Activated T-cell treated with anti-CD3 and anti-CD28 coated beads for 48 hours (primary cell): ENCODE data around the gene DPF3.

Experiments
- DNase-seq: peaks from one replicate; pipeline ENCODE4 v3.0.0-alpha.2; 2020; ENCODE audit warnings: low read depth

DPF3 gene

DNA sequence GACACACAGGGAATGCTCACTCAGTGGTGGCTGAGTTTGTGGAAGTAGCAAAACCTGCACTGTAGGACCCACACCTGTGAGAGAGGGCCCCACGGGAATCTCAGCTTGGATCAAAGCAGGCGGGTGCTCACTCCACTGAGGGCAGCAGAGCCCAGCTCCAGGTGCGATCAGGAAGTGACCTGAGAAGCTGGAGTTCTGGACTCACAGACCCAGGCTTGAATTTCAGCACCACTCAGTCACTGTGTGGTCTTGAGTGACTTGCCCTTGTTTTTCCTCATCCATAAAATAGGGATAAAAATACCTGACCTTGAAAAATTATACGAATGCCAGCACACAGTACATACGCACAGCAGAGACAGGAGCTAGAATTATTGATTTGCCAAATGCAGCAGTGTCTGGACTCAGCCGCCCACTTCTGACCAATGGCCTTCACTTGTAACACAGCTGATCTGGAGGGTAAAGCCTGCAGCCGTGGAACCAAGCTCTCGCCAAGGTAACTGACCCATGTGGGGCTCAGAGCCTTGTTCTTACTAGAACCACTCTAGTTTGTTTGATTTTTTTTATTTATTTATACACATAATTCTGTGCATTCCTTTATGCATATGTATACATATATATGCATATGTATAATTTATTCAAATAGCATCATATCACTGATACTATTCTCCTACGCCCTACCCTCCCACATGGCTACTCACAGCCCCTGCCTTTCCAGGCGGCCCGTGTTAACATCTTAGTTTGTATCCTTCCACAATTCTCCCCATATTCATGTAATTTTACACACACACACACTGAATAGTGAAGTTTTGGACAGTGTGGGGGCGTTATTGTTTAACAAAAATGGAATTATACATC lies 53.9 kb downstream of the DPF3 start:
- DNase-seq: no peak

DNA sequence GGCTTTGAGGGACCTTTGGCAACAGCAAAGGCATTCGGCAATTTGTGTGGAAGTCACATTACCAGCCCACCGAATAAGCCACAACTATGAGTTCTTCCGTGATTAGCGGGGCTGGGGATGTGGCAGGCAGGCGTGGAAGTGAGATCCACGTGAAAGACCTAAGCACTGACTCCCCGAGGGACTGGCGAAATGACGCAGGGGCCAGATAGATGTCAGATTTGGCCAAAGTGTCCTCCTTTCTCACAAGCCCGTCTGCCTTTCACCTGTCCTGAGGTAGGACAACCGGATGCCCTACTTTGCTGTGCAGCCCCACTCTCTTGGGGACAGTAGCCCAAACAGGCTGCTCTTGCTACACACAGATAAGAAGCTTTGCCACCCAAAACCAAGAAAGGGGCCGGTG lies 54.5 kb downstream of the DPF3 start:
- no peak for DNase-seq

DNA sequence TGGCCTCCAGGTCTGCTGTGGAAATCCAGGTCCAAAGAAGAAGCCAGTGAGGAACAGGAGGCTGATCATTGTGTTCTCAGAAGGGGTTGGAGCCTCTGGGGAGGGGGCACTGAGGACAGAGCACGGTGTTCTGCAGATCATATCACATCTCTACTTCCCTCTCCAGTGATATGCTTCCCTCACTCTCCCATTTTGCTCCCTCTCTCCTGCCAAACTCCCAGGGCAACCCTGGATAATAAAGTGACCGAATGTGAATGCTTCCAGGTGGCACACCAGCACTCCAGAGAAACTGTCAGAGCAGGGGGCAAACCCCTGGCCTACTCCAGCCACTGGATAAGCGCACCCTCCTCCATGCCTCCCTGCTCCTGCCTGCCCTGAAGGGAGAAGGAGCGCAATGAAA lies 57.8 kb downstream of the DPF3 start:
- DNase-seq: no peak

DNA sequence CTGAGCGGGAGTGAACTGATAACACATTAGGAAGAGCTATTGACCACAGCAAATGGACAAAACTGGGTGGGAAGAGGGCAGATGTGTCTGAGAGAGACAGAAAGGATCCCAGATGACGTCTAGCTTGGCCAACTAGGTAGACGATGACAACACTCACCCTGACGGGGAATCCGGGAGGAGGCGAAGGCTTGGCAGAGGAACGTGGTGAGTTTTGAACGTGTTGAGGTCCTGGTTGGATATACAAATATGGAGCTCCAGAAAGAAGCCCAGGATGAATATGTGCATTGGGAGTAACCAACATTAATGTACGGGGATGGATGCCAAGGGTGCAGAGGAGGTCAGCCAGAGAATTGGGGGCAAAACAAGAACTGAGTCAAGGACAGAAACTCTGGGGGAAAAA lies 60.7 kb downstream of the DPF3 start:
- DNase-seq: no peak

DNA sequence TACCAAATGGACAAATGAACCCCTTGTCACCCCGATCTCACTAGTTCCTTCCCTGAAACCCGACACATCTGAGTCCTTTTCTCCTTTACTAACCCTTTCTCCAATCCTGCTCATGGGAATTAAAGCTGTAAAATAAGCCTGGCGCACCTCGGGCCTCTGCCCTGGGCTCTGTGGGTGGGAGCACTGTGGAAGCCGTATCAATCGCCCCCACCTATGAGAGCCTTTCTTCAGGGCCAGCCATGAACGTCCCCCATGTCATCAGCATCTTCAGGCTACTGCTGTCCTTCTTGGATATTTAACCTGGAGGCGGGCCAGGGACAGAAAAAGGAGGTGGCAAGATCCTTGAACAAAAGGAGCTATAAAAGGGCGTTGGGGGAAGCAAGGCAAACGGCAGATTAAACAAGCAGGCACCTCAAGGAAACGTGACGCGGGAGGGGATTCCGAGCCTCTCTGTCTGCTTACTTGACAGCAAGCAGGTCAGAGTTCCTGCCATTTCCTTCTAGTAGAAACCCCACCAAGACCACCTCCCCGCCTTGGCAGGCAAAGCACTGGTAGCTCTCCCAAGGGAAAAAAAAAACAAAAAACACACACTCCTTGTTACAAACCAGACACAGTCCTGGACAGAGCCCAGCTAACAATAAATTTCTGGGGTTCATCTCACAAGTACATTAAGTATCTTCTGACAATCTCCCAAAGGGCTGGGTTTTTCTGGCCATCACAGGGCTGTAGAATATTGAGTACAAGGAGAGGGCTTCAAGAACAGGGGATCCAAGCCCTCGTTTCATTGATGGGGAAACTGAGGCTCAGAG lies 62.9 kb downstream of the DPF3 start:
- DNase-seq: no peak

DNA sequence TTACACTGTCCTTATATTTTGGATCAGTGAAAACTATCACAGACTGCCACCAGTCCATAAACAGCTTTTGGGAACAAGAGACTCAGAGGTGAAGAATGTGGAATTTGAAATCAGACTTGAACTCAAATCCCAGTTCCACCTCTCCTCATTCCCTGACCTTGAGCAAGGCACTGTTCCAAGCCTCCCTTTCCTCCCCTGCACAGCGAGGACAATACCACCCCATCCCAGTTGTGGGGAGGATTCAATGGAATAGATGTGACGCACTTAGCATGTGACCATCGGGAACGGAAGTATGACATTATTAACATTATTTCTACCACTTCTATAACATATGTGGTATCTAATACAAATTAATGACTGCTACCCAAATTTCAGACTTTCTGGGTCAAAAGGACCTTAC lies 63.5 kb downstream of the DPF3 start:
- DNase-seq: no peak

DNA sequence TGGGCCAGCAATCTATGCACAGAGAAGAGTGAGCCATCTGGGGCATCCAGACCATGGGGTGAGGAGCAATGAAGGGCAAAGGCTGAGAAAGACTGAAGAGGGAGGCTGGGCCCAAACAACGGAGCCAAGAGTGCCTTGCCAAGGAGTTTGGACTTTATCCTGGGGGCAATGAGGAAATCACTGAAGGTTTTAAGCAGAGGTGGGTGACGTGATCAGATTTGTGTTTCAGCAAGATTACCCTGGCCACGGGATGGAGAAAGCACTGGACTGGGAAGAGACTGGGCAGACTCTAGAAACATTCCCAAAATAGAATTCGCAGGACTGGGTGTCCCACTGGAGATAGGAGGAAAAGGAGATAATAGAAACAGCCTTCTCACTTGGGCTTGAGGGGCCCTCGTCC lies 65.3 kb downstream of the DPF3 start:
- no peak for DNase-seq

DNA sequence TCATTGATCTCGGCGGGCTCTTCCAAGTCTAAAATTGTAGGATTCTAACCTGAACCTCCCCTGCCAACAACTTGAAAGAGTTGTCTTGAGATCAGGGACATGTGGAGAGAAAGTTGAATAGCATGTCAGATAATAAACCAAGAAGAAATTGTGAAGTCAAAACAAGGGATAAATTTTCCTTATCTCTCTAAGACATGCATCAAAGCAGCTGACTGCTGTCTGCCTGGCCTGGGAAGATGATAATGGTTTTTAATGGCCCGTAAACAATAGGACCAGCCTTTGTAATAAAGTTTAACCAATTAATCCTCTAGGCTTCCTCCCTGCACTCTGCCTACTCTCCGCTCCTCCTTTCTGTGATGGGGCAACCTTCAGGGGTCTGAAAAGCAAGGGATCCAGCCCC lies 67.9 kb downstream of the DPF3 start:
- no peak for DNase-seq

DNA sequence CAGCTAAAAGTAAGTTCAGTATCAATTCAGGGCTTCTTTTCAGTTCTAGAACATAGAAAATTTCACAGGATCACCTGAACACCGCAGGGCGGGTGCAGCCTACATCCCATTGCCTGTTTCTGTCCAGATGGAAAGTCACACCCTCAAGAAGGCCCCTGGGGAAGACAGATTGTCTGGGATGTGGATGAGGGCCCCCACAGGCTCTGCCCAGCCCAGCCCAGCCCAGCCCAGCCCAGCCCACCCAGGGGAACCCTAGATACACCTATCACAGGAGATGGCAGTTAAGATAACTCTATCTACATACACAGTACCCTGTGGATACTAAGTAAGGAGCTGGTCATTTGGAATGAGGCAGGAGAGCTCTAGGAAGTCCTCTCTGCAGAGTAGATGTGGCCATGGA lies 68.4 kb downstream of the DPF3 start:
- no peak for DNase-seq

DNA sequence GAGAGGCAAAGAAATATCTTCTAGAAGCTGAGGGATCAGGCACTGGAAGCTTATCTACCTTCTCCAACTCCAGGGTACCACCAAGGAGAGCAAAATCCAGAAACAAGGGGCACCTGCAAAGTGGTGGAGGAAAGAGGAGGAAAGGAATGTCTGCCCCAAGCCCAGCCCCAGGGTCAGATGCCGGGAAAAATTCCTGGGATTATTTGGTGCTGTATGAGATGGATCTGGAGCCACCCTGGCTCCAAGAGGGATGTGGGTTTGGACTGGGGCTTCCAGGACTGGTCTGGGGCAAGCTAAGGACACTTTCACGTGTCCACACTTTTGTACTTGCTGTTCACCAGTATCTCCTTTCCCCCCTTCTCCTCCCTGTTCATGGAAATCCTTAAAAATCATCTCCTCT lies 69.8 kb downstream of the DPF3 start:
- DNase-seq: no peak

DNA sequence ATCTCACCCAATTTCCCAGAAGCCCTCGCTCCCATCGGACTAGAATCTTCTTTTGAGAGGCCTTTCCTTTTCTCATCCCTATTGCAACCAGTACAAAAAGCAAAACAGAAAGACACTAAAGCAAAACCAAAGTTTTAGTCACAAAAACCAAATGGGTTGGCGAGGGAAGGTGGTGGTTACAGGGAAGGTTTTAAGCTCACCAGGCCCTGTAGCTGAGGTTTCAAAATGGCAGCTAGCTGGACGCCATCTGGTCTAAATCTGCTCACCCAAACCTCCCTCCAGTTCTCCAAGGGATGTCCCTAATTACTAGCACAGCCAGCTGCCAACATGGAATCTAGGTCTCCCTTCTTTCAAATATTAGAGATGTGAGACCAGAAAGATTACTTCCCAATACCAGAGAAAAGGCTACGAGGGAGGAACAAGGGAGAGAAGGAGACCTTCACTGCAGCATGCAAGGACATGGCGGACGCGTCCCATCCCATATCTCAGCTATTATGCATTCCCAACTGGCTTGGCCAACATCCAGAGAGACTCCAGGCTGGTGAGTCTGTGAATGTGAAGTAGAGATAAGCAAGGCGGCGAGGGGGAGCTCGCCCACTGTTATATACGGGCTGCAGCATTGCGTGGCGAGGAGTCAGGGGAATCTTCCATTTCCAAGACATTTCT lies 70.8 kb downstream of the DPF3 start:
- DNase-seq: no peak

DNA sequence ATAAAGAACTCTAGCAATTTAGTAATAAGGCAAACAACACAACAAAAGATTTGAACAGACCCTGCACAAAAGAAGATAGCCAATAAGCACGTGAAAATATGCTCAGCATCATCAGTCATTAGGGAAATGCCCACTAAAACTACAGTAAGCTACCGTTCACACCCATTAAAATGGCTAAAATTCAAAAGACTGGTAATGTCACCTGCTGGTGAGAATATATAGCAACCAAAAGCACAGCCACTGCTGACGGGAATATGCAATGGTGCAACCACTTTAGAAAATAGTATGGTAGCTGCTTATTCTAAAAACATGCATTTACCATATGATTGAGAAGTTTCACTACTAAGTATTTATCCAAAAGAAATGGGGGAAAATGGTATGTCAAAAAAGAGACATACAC lies 74.9 kb downstream of the DPF3 start:
- DNase-seq: no peak

DNA sequence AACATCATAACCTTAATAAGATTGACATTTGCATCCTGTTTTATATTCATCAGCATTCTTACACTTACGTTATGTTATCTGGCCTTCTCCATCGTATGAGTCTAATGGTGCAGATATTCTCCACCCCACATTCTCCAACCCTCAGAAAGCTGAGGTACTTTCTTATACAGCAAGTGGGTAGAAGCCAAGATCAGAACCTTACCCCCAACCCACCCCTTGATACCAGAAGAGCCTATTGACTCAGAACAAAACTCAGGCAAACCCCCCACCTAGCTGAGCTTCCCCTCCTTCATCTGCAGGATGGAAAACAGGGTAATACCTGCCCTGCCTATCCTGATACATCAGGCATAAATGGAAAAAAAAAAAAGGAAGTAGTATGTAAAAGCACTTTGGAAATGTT lies 77.6 kb downstream of the DPF3 start:
- DNase-seq: no peak

DNA sequence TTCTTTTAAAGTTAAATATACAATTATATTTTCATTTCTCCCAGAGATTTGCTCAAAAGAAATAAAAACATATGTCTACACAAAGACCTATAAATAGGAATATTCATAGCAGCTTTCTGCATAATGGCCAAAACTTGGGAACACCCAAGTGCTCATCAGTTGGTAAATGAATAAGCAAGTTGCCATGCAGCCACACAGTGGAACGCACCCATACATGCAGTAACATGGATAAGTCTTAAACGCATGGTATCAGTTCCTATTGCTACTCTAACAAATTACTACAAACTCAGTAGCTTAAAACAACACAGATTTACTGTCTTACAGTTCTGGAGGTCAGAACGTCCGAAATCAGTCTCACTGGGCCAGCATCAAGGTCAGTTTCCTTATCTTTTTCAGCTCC lies 78.5 kb downstream of the DPF3 start:
- no peak for DNase-seq

DNA sequence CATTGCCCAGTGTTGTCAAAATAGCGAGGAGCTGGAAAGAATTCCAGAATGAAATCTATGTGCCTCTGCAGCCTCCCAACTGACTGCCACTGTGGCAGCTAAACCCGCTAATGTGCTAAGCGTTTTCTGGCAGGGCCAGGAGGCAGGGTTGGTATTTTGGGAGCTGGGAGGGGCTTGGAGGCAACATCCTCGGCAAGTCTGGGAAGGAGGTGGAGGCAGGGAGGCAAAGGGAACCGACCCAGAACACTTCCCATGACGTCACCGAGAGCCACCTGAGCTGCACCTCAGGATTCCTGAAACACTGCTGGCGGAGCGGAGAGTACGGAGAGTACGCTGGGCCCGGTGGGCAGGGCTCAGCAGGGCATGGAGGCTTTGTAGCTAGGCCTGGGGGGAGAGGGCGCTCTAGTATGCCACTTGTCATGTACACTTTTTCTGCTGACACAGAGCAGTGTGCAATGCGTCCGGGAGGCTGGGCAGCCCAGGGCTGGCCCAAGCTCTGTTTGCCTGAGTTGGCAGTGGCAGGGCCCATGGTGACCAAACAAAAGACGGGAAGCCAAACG lies 81.5 kb downstream of the DPF3 start:
- no peak for DNase-seq

DNA sequence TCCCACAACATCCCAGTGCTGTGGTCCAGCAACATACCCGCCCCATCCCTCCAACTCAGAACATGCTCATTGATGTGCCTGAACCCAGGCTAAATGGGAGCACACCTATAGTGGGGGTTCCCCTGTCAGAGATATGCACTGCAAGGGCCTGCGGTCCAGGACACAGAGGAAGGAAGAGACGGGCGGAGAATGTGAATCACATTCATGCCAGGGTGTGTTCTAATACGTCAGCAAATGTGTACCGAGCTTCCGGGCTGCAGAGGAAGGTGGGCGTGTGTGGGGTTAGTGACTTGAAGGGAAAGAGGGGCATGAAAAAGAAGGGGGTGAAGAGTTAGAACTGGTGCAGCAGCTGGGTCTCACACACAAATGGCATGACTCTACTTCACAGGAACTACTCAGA lies 83.7 kb downstream of the DPF3 start:
- peak; percentile 52 for DNase-seq

DNA sequence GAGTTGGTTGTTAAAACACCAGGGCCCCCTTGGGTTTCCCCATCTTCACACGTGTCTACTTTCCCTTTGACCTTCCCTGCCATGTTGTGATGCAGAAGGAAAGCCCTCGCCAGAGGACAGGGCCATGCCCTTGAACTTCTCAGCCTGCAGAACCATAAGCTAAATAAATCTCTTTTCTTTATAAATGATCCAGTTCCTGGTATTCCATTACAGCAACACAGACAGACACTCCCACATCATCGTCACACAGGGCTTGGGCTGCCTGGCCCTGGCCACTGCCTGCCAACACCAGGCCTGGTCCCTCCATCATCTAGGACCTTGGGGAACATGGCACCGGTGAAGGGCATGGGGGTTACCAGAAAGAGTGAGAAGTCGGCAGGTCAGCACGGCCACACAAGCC lies 84.8 kb downstream of the DPF3 start:
- no peak for DNase-seq

DNA sequence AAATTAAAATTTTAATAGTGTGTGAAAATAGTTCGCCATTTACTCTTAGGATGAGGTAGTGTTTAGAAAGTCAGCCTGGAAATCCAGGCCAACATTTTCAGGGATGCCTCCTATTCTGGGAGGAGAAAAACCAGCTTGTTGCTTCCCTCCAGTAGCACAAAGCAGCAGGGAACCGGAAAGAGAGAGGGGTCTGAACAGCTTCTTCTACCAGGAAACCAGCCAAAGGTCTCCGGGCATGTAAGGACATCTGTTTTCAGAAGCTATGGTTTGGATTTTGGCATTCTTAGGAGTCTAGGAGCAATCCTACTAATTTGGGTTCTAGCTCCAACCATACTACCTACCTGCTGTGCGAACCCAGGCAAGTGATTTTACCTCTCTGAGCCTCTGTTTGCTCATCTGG lies 85.3 kb downstream of the DPF3 start:
- DNase-seq: no peak

DNA sequence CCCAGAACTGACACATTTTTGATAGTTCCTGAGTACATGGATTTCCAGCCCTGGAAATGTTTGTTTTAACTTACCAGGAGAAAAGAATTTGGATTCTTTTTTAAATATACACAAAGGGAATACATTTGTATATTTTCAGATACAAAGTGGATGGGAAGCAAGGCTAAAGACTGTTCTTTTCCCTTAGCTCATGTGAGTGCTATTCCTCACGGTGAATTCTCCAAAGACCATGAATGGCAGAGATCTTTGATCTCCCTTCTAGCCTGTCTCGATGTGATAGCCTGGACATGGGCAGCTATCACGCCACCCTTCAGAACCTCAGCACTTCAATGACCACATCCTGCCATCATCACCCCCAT lies 91.3 kb downstream of the DPF3 start:
- DNase-seq: no peak

DNA sequence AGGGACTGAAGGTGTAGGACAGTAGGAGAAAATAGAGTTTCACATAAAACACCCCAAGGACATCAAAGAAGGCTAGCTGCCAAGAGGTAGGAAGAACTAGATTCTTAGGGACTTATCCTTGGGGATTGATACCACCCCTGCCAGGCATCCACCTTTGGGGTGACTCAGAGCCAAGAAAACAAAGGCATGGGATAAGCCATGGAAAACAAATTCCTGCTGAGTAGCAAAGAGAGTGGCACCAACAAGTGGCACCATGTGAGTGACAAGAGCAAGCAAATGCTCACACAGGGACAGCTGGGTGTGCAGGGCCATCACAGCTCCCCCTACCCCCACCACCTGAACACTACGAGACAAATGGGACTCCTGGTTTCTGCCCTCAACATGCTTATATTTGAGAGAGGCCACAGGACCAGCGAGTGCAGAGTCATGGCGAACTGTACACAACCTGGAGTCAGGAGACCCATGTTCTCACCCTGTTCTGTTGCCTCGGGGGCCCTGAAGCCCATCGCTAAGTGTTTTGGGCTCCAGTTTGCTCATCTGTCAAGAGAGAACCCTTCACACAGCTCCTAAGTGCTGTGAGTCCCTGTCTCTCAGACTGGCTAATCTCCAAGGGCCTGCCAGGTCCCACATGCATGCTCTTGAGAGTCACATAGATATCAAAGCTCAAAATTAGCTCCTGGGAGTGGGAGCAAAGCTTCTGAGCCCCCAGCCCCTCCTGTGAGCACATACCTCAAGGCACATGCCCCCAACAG lies 91.9 kb downstream of the DPF3 start:
- DNase-seq: no peak

DNA sequence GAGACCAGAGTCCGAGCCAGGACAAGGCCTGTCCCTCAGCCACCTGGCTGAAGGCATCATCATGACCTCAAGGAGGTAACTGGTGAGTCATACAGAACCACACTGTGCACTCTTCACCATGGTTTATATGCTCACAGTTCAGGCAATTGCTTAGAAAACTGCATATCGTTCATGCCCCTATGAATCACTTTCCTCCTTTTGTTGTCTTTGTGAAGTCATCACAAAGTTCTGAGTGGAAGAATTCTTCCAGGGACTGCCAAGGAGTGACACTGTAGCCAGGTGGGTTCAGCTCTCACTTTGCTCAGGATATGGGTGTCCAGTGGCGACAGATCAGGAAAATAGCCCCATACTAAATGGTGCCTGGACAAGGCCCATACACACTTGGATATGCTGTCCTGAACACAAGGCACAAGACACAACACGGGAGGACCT lies 92.5 kb downstream of the DPF3 start:
- no peak for DNase-seq

DNA sequence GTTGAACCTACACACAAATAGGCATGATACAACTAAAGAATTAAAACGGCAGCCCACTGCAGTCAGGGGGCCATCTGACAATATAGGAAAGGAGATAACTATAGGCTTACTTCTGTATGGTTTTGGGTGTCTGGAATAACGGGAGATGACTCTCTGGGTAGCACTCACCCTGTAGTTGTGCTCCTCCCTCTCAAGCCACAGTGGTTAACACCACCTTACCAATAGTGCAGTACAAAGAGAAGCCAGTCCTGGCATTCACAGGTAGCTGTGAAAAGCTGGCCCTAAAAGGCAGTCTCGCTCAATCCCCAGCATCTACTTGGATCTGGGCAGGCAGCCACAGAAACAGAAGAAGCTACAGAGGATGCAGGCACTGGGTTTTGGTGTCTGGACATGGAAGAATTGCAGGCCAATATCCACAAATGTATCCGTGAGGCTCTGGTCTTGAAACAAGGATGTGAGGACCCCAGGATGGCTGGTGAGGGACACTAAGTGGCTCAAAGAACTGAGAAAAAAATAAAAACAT lies 93.0 kb downstream of the DPF3 start:
- no peak for DNase-seq
